Measurements from ENCODE around the gene PTPRE.

DNA sequence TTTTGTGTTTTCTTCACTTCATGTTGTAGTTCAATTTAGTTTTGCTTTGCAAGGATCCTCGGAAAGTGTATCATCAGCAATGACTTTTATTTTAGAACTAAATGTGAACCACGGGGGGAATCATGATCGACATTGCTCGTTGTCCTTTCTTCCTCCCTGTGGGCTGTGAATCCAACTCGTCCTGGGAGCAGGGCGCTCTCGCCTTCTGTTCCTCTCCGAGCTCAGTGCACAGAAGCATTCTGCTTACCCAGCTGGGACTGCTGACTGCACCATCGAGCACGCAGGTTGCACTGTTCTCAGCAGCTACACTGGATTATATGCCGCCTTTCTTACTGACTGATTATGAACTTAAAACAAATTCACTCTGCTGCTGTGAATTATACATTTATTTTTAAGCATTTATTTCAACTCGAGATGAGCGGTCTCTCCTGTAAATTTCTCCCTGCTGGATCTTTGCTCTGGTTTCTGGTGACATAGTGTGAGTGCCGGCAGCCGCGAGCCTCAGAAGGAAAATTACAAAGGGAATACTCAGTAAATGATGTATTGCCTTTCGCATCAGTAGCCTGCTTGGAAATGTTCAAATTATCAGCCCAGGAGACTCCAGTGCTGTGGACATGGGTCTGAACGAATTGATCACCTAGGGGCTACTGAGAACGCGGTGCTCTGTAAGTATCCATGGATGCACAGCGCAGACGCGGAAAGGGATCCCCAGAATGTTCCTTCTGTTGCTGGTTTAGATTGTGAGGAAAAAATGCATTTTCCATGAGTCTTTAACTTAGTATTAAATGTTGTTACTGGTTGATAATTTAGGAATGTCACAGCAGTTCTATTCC is 92.6 kb downstream of the PTPRE start:
- TF ChIP-seq, protein P1, sequence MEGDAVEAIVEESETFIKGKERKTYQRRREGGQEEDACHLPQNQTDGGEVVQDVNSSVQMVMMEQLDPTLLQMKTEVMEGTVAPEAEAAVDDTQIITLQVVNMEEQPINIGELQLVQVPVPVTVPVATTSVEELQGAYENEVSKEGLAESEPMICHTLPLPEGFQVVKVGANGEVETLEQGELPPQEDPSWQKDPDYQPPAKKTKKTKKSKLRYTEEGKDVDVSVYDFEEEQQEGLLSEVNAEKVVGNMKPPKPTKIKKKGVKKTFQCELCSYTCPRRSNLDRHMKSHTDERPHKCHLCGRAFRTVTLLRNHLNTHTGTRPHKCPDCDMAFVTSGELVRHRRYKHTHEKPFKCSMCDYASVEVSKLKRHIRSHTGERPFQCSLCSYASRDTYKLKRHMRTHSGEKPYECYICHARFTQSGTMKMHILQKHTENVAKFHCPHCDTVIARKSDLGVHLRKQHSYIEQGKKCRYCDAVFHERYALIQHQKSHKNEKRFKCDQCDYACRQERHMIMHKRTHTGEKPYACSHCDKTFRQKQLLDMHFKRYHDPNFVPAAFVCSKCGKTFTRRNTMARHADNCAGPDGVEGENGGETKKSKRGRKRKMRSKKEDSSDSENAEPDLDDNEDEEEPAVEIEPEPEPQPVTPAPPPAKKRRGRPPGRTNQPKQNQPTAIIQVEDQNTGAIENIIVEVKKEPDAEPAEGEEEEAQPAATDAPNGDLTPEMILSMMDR (IDR thresholded peaks at IDR 0.05), result no peak
- TF ChIP-seq, protein P2, sequence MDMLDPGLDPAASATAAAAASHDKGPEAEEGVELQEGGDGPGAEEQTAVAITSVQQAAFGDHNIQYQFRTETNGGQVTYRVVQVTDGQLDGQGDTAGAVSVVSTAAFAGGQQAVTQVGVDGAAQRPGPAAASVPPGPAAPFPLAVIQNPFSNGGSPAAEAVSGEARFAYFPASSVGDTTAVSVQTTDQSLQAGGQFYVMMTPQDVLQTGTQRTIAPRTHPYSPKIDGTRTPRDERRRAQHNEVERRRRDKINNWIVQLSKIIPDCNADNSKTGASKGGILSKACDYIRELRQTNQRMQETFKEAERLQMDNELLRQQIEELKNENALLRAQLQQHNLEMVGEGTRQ (IDR thresholded peaks at IDR 0.05; ENCODE audit: borderline replicate concordance, low read depth, low read length), result no peak
- no peak for TF ChIP-seq NRF1 (IDR thresholded peaks at IDR 0.05; ENCODE audit: low read depth, low read length)
- TF ChIP-seq RAD21 (IDR thresholded peaks at IDR 0.05; ENCODE audit: low read length), result no peak
- no peak for TF ChIP-seq SIN3A (IDR thresholded peaks at IDR 0.05; ENCODE audit: borderline replicate concordance, low read depth, low read length)
